GM12801 (cell line): ENCODE measurements around the gene SULT2B1.

Experiments
- CTCF ChIP-seq: IDR thresholded peaks from one replicate; pipeline ENCODE4 v1.5.1; 2011; ENCODE audit warnings: control low read depth; ENCODE audit not compliant: insufficient read length; ENCODE audit errors: extremely low read depth

The SULT2B1 gene

GRCh38 chr19:48544856-48545750 is 6.9 kb upstream of the SULT2B1 start:
- TF ChIP-seq CTCF: no peak

GRCh38 chr19:48547722-48548121 is 4.2 kb upstream of the SULT2B1 start:
- TF ChIP-seq CTCF: no peak

GRCh38 chr19:48548253-48548911 is 3.6 kb upstream of the SULT2B1 start:
- TF ChIP-seq CTCF: no peak

GRCh38 chr19:48549380-48549779 is 2.6 kb upstream of the SULT2B1 start:
- no peak for TF ChIP-seq CTCF

- TF ChIP-seq CTCF: no peak
These were observed 692 bp downstream of the SULT2B1 start for GRCh38 chr19:48552406-48553322.

- TF ChIP-seq CTCF: no peak
These were observed 1.9 kb downstream of the SULT2B1 start for GRCh38 chr19:48553676-48554384.
